Forelimb muscle (tissue), 1 donor: ENCODE measurements around the gene CEBPG. TPM values are rescaled to one million over a fixed set of nuclear protein-coding genes. Genes with fewer than 3 reads are reported as not detected.

Source experiments
- DNase-seq: peaks from one replicate; pipeline ENCODE4 v3.0.0-alpha.2; 2013; ENCODE audit warnings: low read depth
- polyA plus RNA-seq: library from polyadenylated mRNA; unstranded; fragments of 120-200 nt; gene quantifications from one replicate; pipeline ENCODE4 v1.2.1, GENCODE V29; 2013; ENCODE audit not compliant: insufficient read length

The CEBPG gene
- polyA plus RNA-seq, 1 donor: 19.4 TPM

GRCh38 chr19:33382006-33382405 is 8.5 kb downstream of the CEBPG start:
- DNase-seq: no peak

GRCh38 chr19:33382982-33383381 is 9.5 kb downstream of the CEBPG start:
- no peak for DNase-seq

- no peak for DNase-seq
Observed at GRCh38 chr19:33383720-33384292, 10.3 kb downstream of the CEBPG start.

GRCh38 chr19:33384983-33385382 is 11.5 kb downstream of the CEBPG start:
- DNase-seq: no peak

GRCh38 chr19:33385956-33386355 is 12.4 kb downstream of the CEBPG start:
- DNase-seq: no peak

GRCh38 chr19:33386361-33386858 is 12.9 kb downstream of the CEBPG start:
- no peak for DNase-seq

- no peak for DNase-seq
Observed at GRCh38 chr19:33387351-33388230, 14.1 kb downstream of the CEBPG start.

- DNase-seq: no peak
Observed at GRCh38 chr19:33388231-33388724, 14.8 kb downstream of the CEBPG start.

- no peak for DNase-seq
Observed at GRCh38 chr19:33388725-33389420, 15.4 kb downstream of the CEBPG start.

- no peak for DNase-seq
Observed at GRCh38 chr19:33389421-33390100, 16.1 kb downstream of the CEBPG start.

- DNase-seq: peak; percentile 92
Observed at GRCh38 chr19:33390101-33390907, 16.8 kb downstream of the CEBPG start.

GRCh38 chr19:33390908-33391630 is 17.6 kb downstream of the CEBPG start:
- no peak for DNase-seq

- DNase-seq: no peak
Observed at GRCh38 chr19:33391631-33392249, 18.2 kb downstream of the CEBPG start.

- no peak for DNase-seq
Observed at GRCh38 chr19:33392341-33393285, 19.1 kb downstream of the CEBPG start.

GRCh38 chr19:33393286-33394005 is 19.9 kb downstream of the CEBPG start:
- no peak for DNase-seq

- no peak for DNase-seq
Observed at GRCh38 chr19:33394006-33394722, 20.7 kb downstream of the CEBPG start.
